OCI-LY3 (cell line): Measurements from ENCODE around the gene DOCK4.

Experiments used
- CTCF ChIP-seq: fragments of 200-600, 300-600 bp; sonication (generic); IDR thresholded peaks from 2 replicates; pipeline ENCODE4 v1.5.1; 2014; ENCODE audit warnings: antibody characterized with exemption, low read length, low read depth
- EZH2phosphoT487 ChIP-seq: fragments of 200-600 bp; shearing (Covaris generic); IDR thresholded peaks from 2 replicates; pipeline ENCODE4 v1.6.1; 2018; ENCODE audit warnings: antibody characterized with exemption, mixed run types, low read depth

- TF ChIP-seq CTCF (no peak), EZH2phosphoT487 (no peak)
Measured at GRCh38 chr7:111750878-111751277, 455.3 kb downstream of the DOCK4 start.
